ENCODE data around the gene NTHL1.

GRCh38 chr16:2066139-2066538, 18.5 kb upstream of the NTHL1 start:
- TF ChIP-seq CTCF (IDR thresholded peaks at IDR 0.05) (no peak), POLR2A (IDR thresholded peaks at IDR 0.05) (no peak)
